HCT116 (cell line): ENCODE results near the gene NRP1. TPM values are rescaled to one million over a fixed set of nuclear protein-coding genes. Genes with fewer than 3 reads are reported as not detected.

Experiments
- ATAC-seq: fragments of 200-7000 bp; cut with Tn5 transposase; 2 replicates; pipeline ENCODE4 v1.9.1; 2020; ENCODE audit warnings: mild to moderate bottlenecking, moderate library complexity
- BruUV-seq: library from RNA; stranded (reverse); fragments of 400-500 nt; replicated peaks from 2 replicates; lab custom pipeline; 2021; lab: Mats Ljungman, UMichigan
- CTCF ChIA-PET: fragments of 300-600 bp; sonication (Branson Sonifier 250); formaldehyde crosslinking; loops from one replicate; lab custom pipeline; 2021; ENCODE audit warnings: antibody characterized with exemption; lab: Charles Lee
- POLR2A ChIA-PET: fragments of 300-600, 350-600 bp; sonication (Branson Sonifier 250); formaldehyde crosslinking; loops from one replicate; lab custom pipeline; 2021; ENCODE audit warnings: antibody characterized with exemption; lab: Charles Lee
- RAD21 ChIA-PET, 2 experiments: fragments of 300-600 bp; sonication (Branson Sonifier 250); formaldehyde crosslinking; loops; one replicate each; lab custom pipeline; 2023; ENCODE audit warnings: low total read pairs in 2 of 2; ENCODE audit not compliant: uncharacterized antibody in 2 of 2, unreplicated experiment in 2 of 2, low non-redundant PET in 1 of 2; lab: Charles Lee
- DNase-seq: peaks from one replicate; pipeline ENCODE4 v3.0.0-alpha.2; 2010; ENCODE audit warnings: low read depth, low spot score
- H2AFZ ChIP-seq: fragments of 200-600 bp; shearing (Covaris generic), sonication (generic); 2 replicates; pipeline ENCODE4 v1.6.1; 2017; ENCODE audit warnings: low read depth, mixed run types, mixed read lengths, antibody characterized with exemption, low read length; ENCODE audit not compliant: poor library complexity, severe bottlenecking
- H3K27ac ChIP-seq: 2 replicates; pipeline ENCODE4 v1.5.1; 2012; ENCODE audit warnings: low read depth, low read length
- H3K27me3 ChIP-seq: fragments of 200-600 bp; sonication (generic); 2 replicates; pipeline ENCODE4 v1.6.1; 2016; ENCODE audit warnings: mixed run types, low read length, mixed read lengths; ENCODE audit not compliant: insufficient read depth
- H3K36me3 ChIP-seq, 2 experiments: fragments of 200-500 bp in 1 of 2; fragments of 200-600 bp in 1 of 2; sonication (Bioruptor generic) in 1 of 2; sonication (generic) in 1 of 2; 2 replicates each; pipeline versions ENCODE4 v1.5.1 to v1.6.1; 2014 to 2016; ENCODE audit warnings: low read length in 2 of 2, inconsistent platforms in 1 of 2, mixed read lengths in 1 of 2, mixed run types in 1 of 2; ENCODE audit not compliant: insufficient read depth in 2 of 2, control insufficient read depth in 1 of 2
- H3K4me1 ChIP-seq, 2 experiments: fragments of 200-600 bp in 1 of 2; sonication (generic) in 1 of 2; 2 replicates each; pipeline versions ENCODE4 v1.5.1 to v1.6.1; 2012 to 2017; ENCODE audit warnings: low read length in 2 of 2, inconsistent platforms in 1 of 2, mild to moderate bottlenecking in 1 of 2, mixed read lengths in 1 of 2, mixed run types in 1 of 2, moderate library complexity in 1 of 2; ENCODE audit not compliant: insufficient read depth in 2 of 2, control insufficient read depth in 1 of 2
- H3K4me2 ChIP-seq: fragments of 200-600 bp; sonication (generic); 2 replicates; pipeline ENCODE4 v1.6.1; 2017; ENCODE audit warnings: mixed run types, low read length, mixed read lengths
- H3K4me3 ChIP-seq, 2 experiments: fragments of 200-600 bp in 1 of 2; sonication (generic) in 1 of 2; replicated peaks in 1 of 2; 2 replicates each; pipeline ENCODE4 v1.5.1; 2011 to 2016; ENCODE audit warnings: low read length in 2 of 2, control low read depth in 1 of 2, low read depth in 1 of 2, mild to moderate bottlenecking in 1 of 2, mixed read lengths in 1 of 2, mixed run types in 1 of 2
- H3K79me2 ChIP-seq: fragments of 200-600 bp; sonication (generic); 2 replicates; pipeline ENCODE4 v1.6.1; 2017; ENCODE audit warnings: mild to moderate bottlenecking, mixed run types, low read length, moderate library complexity, mixed read lengths; ENCODE audit not compliant: insufficient read depth
- H3K9ac ChIP-seq: fragments of 200-600 bp; sonication (generic); 2 replicates; pipeline ENCODE4 v1.6.1; 2016; ENCODE audit warnings: low read length, mixed read lengths
- H3K9me2 ChIP-seq: fragments of 200-600 bp; sonication (generic), shearing (Covaris generic); 2 replicates; pipeline ENCODE4 v1.6.1; 2017; ENCODE audit warnings: mixed run types, mild to moderate bottlenecking, moderate library complexity; ENCODE audit not compliant: insufficient read depth
- H3K9me3 ChIP-seq, 2 experiments: fragments of 200-500 bp in 1 of 2; fragments of 200-600 bp in 1 of 2; sonication (Bioruptor generic) in 1 of 2; sonication (generic) in 1 of 2; 2 replicates each; pipeline ENCODE4 v1.6.1; 2014 to 2017; ENCODE audit warnings: low read length in 2 of 2, mixed read lengths in 2 of 2, inconsistent platforms in 1 of 2, low read depth in 1 of 2, mild to moderate bottlenecking in 1 of 2, mixed run types in 1 of 2, moderate library complexity in 1 of 2; ENCODE audit not compliant: control insufficient read depth in 1 of 2, insufficient read depth in 1 of 2
- H4K20me1 ChIP-seq: fragments of 200-600 bp; sonication (generic), shearing (Covaris generic); 2 replicates; pipeline ENCODE4 v1.6.1; 2017; ENCODE audit warnings: mixed run types, mild to moderate bottlenecking, moderate library complexity; ENCODE audit not compliant: insufficient read depth
- CEBPB ChIP-seq: IDR thresholded peaks from 2 replicates; pipeline ENCODE4 v1.6.1; 2012; ENCODE audit warnings: low read depth
- CTCF ChIP-seq, 3 experiments: fragments of 200-600 bp in 1 of 3; sonication (generic) in 1 of 3; IDR thresholded peaks in 2 of 3; conservative IDR thresholded peaks in 1 of 3; 2 replicates each; pipeline ENCODE4 v1.5.1; 2012 to 2017; ENCODE audit warnings: low read depth in 2 of 3, low read length in 2 of 3, antibody characterized with exemption in 1 of 3, borderline replicate concordance in 1 of 3, control low read depth in 1 of 3, mild to moderate bottlenecking in 1 of 3, mixed read lengths in 1 of 3, mixed run types in 1 of 3, moderate library complexity in 1 of 3; ENCODE audit not compliant: insufficient read depth in 1 of 3
- EGR1 ChIP-seq: IDR thresholded peaks from 2 replicates; pipeline ENCODE4 v1.6.1; 2012; ENCODE audit warnings: low read depth
- ELF1 ChIP-seq: IDR thresholded peaks from 2 replicates; pipeline ENCODE4 v1.6.1; 2012; ENCODE audit warnings: low read depth, borderline replicate concordance
- EZH2phosphoT487 ChIP-seq: fragments of 200-600 bp; IDR thresholded peaks from 2 replicates; pipeline ENCODE4 v1.6.1; 2018; ENCODE audit warnings: antibody characterized with exemption, borderline replicate concordance
- JUND ChIP-seq: IDR thresholded peaks from 2 replicates; pipeline ENCODE4 v1.6.1; 2012
- POLR2A ChIP-seq: IDR thresholded peaks from 2 replicates; pipeline ENCODE4 v1.7.0; 2011; ENCODE audit warnings: borderline replicate concordance; ENCODE audit not compliant: insufficient read depth, insufficient read length; ENCODE audit errors: extremely low read depth
- POLR2AphosphoS5 ChIP-seq: IDR thresholded peaks from 2 replicates; pipeline ENCODE4 v1.6.1; 2011; ENCODE audit warnings: mild to moderate bottlenecking, low read depth, low read length, moderate library complexity
- SIN3A ChIP-seq: IDR thresholded peaks from 2 replicates; pipeline ENCODE4 v1.6.1; 2012; ENCODE audit warnings: low read depth
- SP1 ChIP-seq: IDR thresholded peaks from 2 replicates; pipeline ENCODE4 v1.6.1; 2012; ENCODE audit warnings: low read depth
- SRF ChIP-seq: IDR thresholded peaks from 2 replicates; pipeline ENCODE4 v1.6.1; 2012; ENCODE audit warnings: low read depth
- TCF7L2 ChIP-seq: IDR thresholded peaks from 2 replicates; pipeline ENCODE4 v1.7.0; 2011; ENCODE audit warnings: borderline replicate concordance, inconsistent platforms; ENCODE audit not compliant: insufficient read depth, insufficient read length; ENCODE audit errors: extremely low read depth
- YY1 ChIP-seq: IDR thresholded peaks from 2 replicates; pipeline ENCODE4 v1.6.1; 2011; ENCODE audit warnings: low read length, low read depth, moderate library complexity, mild to moderate bottlenecking; ENCODE audit not compliant: insufficient replicate concordance; ENCODE audit errors: extremely low read depth
- ZFX ChIP-seq: fragments of 450-650 bp; IDR thresholded peaks from 2 replicates; pipeline ENCODE4 v1.6.1; 2017
- ZNF274 ChIP-seq: fragments of 200-500 bp; sonication (Bioruptor generic); IDR thresholded peaks from 2 replicates; pipeline ENCODE4 v1.6.1; 2014; ENCODE audit warnings: mild to moderate bottlenecking, low read depth, low read length, inconsistent platforms
- intact Hi-C: fragments of 100-400 bp; cut with micrococcal nuclease; formaldehyde crosslinking; loops from 2 replicates; pipeline ENCODE4 v1.10.0; 2022
- total RNA-seq: library from RNA; stranded (reverse); gene quantifications from one replicate; pipeline ENCODE4 v1.2.1, GENCODE V29; 2021; ENCODE audit not compliant: unreplicated experiment
- TF ChIP-seq, protein P1 (sequence below): IDR thresholded peaks from 2 replicates; pipeline ENCODE4 v1.6.1; 2012

Gene NRP1
- total RNA-seq, 1 experiment from 2014 or later: 3.8 TPM

DNA sequence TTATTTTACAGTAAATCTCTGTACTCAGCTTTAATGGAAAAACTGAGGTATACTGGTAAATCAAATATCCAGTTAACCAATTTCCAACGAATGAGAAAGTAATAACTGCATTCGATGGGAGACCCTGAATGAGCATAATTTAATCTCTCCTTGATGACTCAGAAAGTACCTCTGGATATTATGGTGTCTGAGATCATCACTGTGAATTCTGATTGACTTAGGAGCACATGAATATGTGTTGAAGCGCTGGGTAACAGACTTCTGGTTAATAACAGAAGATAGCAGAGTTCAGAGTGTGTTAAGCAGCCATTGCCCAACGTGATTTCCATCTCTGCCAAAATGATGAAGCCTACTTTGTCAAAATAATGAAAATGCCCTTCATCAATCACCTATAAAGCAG is 116.6 kb downstream of the NRP1 start (continued):
- no peak for TF ChIP-seq SP1

- H3K27ac ChIP-seq: no peak overlapping the region
- H3K9me3 ChIP-seq: no peaks in the 10 kb centered on the region
- peaks cover 0 to 9% of the 10 kb centered on the region in 2 experiments; a peak in 1 of 4 replicates for H3K4me1 ChIP-seq
- intact Hi-C loops: no loop called here
- CTCF ChIA-PET: interaction anchor here (1.0 kb wide), 1 partner anchor 24 kb away, joined by 5 read pairs; no protein-coding TSS in a partner anchor
- no peak overlapping the region for H3K9ac ChIP-seq
- H3K9me2 ChIP-seq: no peaks in the 10 kb centered on the region
- no peak overlapping the region for H3K4me3 ChIP-seq
- RAD21 ChIA-PET: no interaction called here
- no peaks in the 10 kb centered on the region for H3K36me3 ChIP-seq
- BruUV-seq: no TSS peak
- H3K27me3 ChIP-seq: no peaks in the 10 kb centered on the region
- no peak for DNase-seq
- POLR2A ChIA-PET: no interaction called here
- H3K79me2 ChIP-seq: no peaks in the 10 kb centered on the region
- peak overlapping the region; percentile 59 for H2AFZ ChIP-seq
- no peak for TF ChIP-seq EGR1
- no peak for TF ChIP-seq ELF1
- TF ChIP-seq SIN3A: no peak
- no peak for TF ChIP-seq ZNF274
- TF ChIP-seq SRF: no peak
- TF ChIP-seq POLR2A: no peak
- TF ChIP-seq CEBPB: no peak
- TF ChIP-seq JUND: no peak
- no peak for TF ChIP-seq TCF7L2
- no peak for TF ChIP-seq CTCF (IDR thresholded peaks at IDR 0.05 in 2 of 3, conservative IDR thresholded peaks at IDR 0.05 in 1 of 3; ENCODE audit: borderline replicate concordance in 1 of 3, insufficient read depth in 1 of 3, low read depth in 2 of 3, low read length in 2 of 3)
- TF ChIP-seq, protein P1, sequence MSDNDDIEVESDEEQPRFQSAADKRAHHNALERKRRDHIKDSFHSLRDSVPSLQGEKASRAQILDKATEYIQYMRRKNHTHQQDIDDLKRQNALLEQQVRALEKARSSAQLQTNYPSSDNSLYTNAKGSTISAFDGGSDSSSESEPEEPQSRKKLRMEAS: no peak
- TF ChIP-seq YY1: no peak
- no peak for TF ChIP-seq EZH2phosphoT487
- no peak for TF ChIP-seq ZFX
- TF ChIP-seq POLR2AphosphoS5: no peak
- TF ChIP-seq SP1: no peak
- TF ChIP-seq, all 23 proteins: peak for 0
- H4K20me1 ChIP-seq: no peaks in the 10 kb centered on the region
- 0 out of 2 replicates have a peak, but pooled peaks have one; percentile 25 for ATAC-seq
- H3K4me2 ChIP-seq: no peak overlapping the region; the same call in 1 of the 2 replicates
Observed at GRCh38 chr10:33216661-33217427, 117.6 kb downstream of the NRP1 start.
